Stimulated activated CD8-positive, alpha-beta memory T cell treated with anti-CD3 and anti-CD28 coated beads, Interleukin-4, amount 100 ng/mL, for 4 hours (primary cell): Measurements from ENCODE around the gene ITGA6.

Experiments
- DNase-seq, 2 donors: peaks; one replicate each; pipeline ENCODE4 v3.0.0-alpha.2; 2020; ENCODE audit warnings: low read depth in 2 of 2, low spot score in 1 of 2

Gene ITGA6

GRCh38 chr2:172464400-172465129 lies 37.2 kb downstream of the ITGA6 start:
- DNase-seq = no peak

- peak; percentile 44 to 50 for DNase-seq
Observed at GRCh38 chr2:172465417-172466334, 38.3 kb downstream of the ITGA6 start.

GRCh38 chr2:172467382-172467781 lies 40.0 kb downstream of the ITGA6 start:
- no peak for DNase-seq

GRCh38 chr2:172470958-172471922 lies 43.9 kb downstream of the ITGA6 start:
- no peak for DNase-seq

- no peak for DNase-seq
Observed at GRCh38 chr2:172472446-172473033, 45.2 kb downstream of the ITGA6 start.

GRCh38 chr2:172473167-172473566 lies 45.8 kb downstream of the ITGA6 start:
- DNase-seq = no peak

GRCh38 chr2:172478353-172478752 lies 51.0 kb downstream of the ITGA6 start:
- DNase-seq = no peak

- DNase-seq = no peak
Observed at GRCh38 chr2:172480301-172481218, 53.2 kb downstream of the ITGA6 start.

- no peak for DNase-seq
Observed at GRCh38 chr2:172481507-172482262, 54.3 kb downstream of the ITGA6 start.

- no peak for DNase-seq
Observed at GRCh38 chr2:172484253-172484652, 56.9 kb downstream of the ITGA6 start.

GRCh38 chr2:172484706-172485105 lies 57.3 kb downstream of the ITGA6 start:
- no peak for DNase-seq

GRCh38 chr2:172488556-172488955 lies 61.2 kb downstream of the ITGA6 start:
- no peak for DNase-seq

GRCh38 chr2:172489681-172490080 lies 62.3 kb downstream of the ITGA6 start:
- no peak for DNase-seq

- no peak for DNase-seq
Observed at GRCh38 chr2:172496160-172496608, 68.8 kb downstream of the ITGA6 start.

- DNase-seq = no peak
Observed at GRCh38 chr2:172507199-172507598, 79.8 kb downstream of the ITGA6 start.

- DNase-seq = no peak
Observed at GRCh38 chr2:172510088-172510487, 82.7 kb downstream of the ITGA6 start.

GRCh38 chr2:172510548-172510947 lies 83.2 kb downstream of the ITGA6 start:
- no peak for DNase-seq

GRCh38 chr2:172512810-172513523 lies 85.6 kb downstream of the ITGA6 start:
- no peak for DNase-seq
